Measurements from ENCODE around the gene KRT84. TPM values are rescaled to one million over a fixed set of nuclear protein-coding genes. Genes with fewer than 3 reads are reported as not detected.

KRT84 gene
- total RNA-seq, 3 donors from 2014 or later: not detected

- TF ChIP-seq POLR2AphosphoS5 (IDR thresholded peaks at IDR 0.05) (no peak), CTCF (IDR thresholded peaks at IDR 0.05) (no peak), POLR2A (IDR thresholded peaks at IDR 0.05) (no peak)
- H3K4me3 ChIP-seq: no peak overlapping the region
Measured at GRCh38 chr12:52416795-52417194, 31.3 kb upstream of the KRT84 start.

GRCh38 chr12:52415870-52416750 lies 30.7 kb upstream of the KRT84 start:
- DNase-seq (ENCODE audit: low spot score in 2 of 2): peak in 1 of 2 donors; percentile 44
- H3K9me3 ChIP-seq: no peaks in the 10 kb centered on the region
- intact Hi-C loops (cut with DNase I; ENCODE audit: low total_unique reads): loop anchor here (2.0 kb wide), 1 partner anchor 43 kb away; no protein-coding TSS in a partner anchor
- H3K4me3 ChIP-seq: no peak overlapping the region
- peak overlapping the region in 1 of 2 donors; percentile 82 for H3K27ac ChIP-seq
- no peaks in the 10 kb centered on the region for H3K36me3 ChIP-seq
- H3K4me1 ChIP-seq: no peaks in the 10 kb centered on the region
- TF ChIP-seq CTCF (IDR thresholded peaks at IDR 0.05): no peak
- TF ChIP-seq POLR2AphosphoS5 (IDR thresholded peaks at IDR 0.05): peak in 2 of 3 donors; percentile 24 to 41
- no peaks in the 10 kb centered on the region for H3K27me3 ChIP-seq

More at GRCh38 chr12:52416795-52417194, 31.3 kb upstream of the KRT84 start:
- Histone ChIP-seq H3K36me3 (no peaks in the 10 kb centered on the region), H3K27me3 (peaks cover 0 to 2% of the 10 kb centered on the region in 2 donors), H3K27ac (peak overlapping the region in 1 of 2 donors; percentile 82), H3K9me3 (no peaks in the 10 kb centered on the region), H3K4me1 (no peaks in the 10 kb centered on the region)
- no peak for DNase-seq (ENCODE audit: low spot score in 2 of 2)
- intact Hi-C loops (cut with DNase I; ENCODE audit: low total_unique reads): no loop called here

- Histone ChIP-seq H3K27ac (no peak overlapping the region), H3K4me1 (no peaks in the 10 kb centered on the region), H3K9me3 (no peaks in the 10 kb centered on the region), H3K4me3 (no peak overlapping the region), H3K36me3 (no peaks in the 10 kb centered on the region), H3K27me3 (no peaks in the 10 kb centered on the region)
- DNase-seq (ENCODE audit: low spot score in 2 of 2): no peak
- intact Hi-C loops (cut with DNase I; ENCODE audit: low total_unique reads): loop anchor here (2.0 kb wide), 1 partner anchor 42 kb away; no protein-coding TSS in a partner anchor
- no peak for TF ChIP-seq POLR2AphosphoS5 (IDR thresholded peaks at IDR 0.05)
- TF ChIP-seq POLR2A (IDR thresholded peaks at IDR 0.05): no peak
- TF ChIP-seq CTCF (IDR thresholded peaks at IDR 0.05): no peak
Measured at GRCh38 chr12:52414936-52415335, 29.5 kb upstream of the KRT84 start.

GRCh38 chr12:52413782-52414345 lies 28.4 kb upstream of the KRT84 start:
- DNase-seq (ENCODE audit: low spot score in 2 of 2): no peak
- H3K36me3 ChIP-seq: no peaks in the 10 kb centered on the region
- intact Hi-C loops (cut with DNase I; ENCODE audit: low total_unique reads): loop anchor here (2.0 kb wide), 1 partner anchor 41 kb away; no protein-coding TSS in a partner anchor
- no peak for TF ChIP-seq POLR2AphosphoS5 (IDR thresholded peaks at IDR 0.05)
- no peak for TF ChIP-seq POLR2A (IDR thresholded peaks at IDR 0.05)
- TF ChIP-seq CTCF (IDR thresholded peaks at IDR 0.05): no peak
- H3K4me1 ChIP-seq: no peaks in the 10 kb centered on the region
- H3K27ac ChIP-seq: no peak overlapping the region
- no peaks in the 10 kb centered on the region for H3K9me3 ChIP-seq
- no peaks in the 10 kb centered on the region for H3K27me3 ChIP-seq
- H3K4me3 ChIP-seq: no peak overlapping the region

- Histone ChIP-seq H3K4me3 (no peak overlapping the region), H3K27ac (no peak overlapping the region), H3K9me3 (no peaks in the 10 kb centered on the region), H3K36me3 (no peaks in the 10 kb centered on the region), H3K27me3 (no peaks in the 10 kb centered on the region), H3K4me1 (no peaks in the 10 kb centered on the region)
- TF ChIP-seq POLR2A (IDR thresholded peaks at IDR 0.05): no peak
- TF ChIP-seq POLR2AphosphoS5 (IDR thresholded peaks at IDR 0.05): no peak
- no peak for TF ChIP-seq CTCF (IDR thresholded peaks at IDR 0.05)
- intact Hi-C loops (cut with DNase I; ENCODE audit: low total_unique reads): no loop called here
- no peak for DNase-seq (ENCODE audit: low spot score in 2 of 2)
Measured at GRCh38 chr12:52413202-52413601, 27.8 kb upstream of the KRT84 start.

All from breast epithelium (tissue), 4 donors.